CD14-positive monocyte (primary cell): Measurements from ENCODE around the gene TEC. TPM values are rescaled to one million over a fixed set of nuclear protein-coding genes. Genes with fewer than 3 reads are reported as not detected.

ENCODE experiments used
- DNase-seq, 3 donors: peaks; one replicate each; pipeline ENCODE4 v3.0.0-alpha.2; 2011 to 2022
- H2AFZ ChIP-seq: 2 replicates; pipeline ENCODE4 v1.6.0; 2012; ENCODE audit warnings: mild to moderate bottlenecking, low read depth, low read length, inconsistent platforms; ENCODE audit not compliant: insufficient read depth, poor library complexity, severe bottlenecking
- H3K27ac ChIP-seq, 2 donors: 1 replicate in 1 of 2; 2 replicates in 1 of 2; pipeline ENCODE4 v1.5.1; 2012 to 2013; ENCODE audit warnings: low read length in 2 of 2, control low read depth in 1 of 2, inconsistent platforms in 1 of 2, low read depth in 1 of 2, mild to moderate bottlenecking in 1 of 2
- H3K27me3 ChIP-seq, 2 donors: one replicate each; pipeline versions ENCODE4 v1.6.0 to v1.6.1; 2011 to 2013; ENCODE audit warnings: low read length in 2 of 2; ENCODE audit not compliant: control insufficient read depth in 2 of 2, insufficient read depth in 2 of 2
- H3K36me3 ChIP-seq, 2 donors: replicated peaks in 1 of 2; 1 replicate in 1 of 2; 2 replicates in 1 of 2; pipeline versions ENCODE4 v1.5.1 to v1.6.1; 2012 to 2013; ENCODE audit warnings: low read length in 2 of 2, control low read depth in 1 of 2, inconsistent platforms in 1 of 2, mild to moderate bottlenecking in 1 of 2; ENCODE audit not compliant: insufficient read depth in 2 of 2, control insufficient read depth in 1 of 2
- H3K4me1 ChIP-seq, 2 donors: 1 replicate in 1 of 2; 2 replicates in 1 of 2; pipeline versions ENCODE4 v1.5.1 to v1.6.1; 2012 to 2013; ENCODE audit warnings: low read length in 2 of 2, control low read depth in 1 of 2, inconsistent platforms in 1 of 2, mild to moderate bottlenecking in 1 of 2, moderate library complexity in 1 of 2; ENCODE audit not compliant: insufficient read depth in 2 of 2, control insufficient read depth in 1 of 2
- H3K4me2 ChIP-seq: replicated peaks from 2 replicates; pipeline ENCODE3; 2012; ENCODE audit warnings: low read length, moderate library complexity, mild to moderate bottlenecking; ENCODE audit not compliant: poor library complexity, severe bottlenecking; ENCODE audit errors: extremely low read depth
- H3K4me3 ChIP-seq, 3 experiments: fragments of 200-600 bp in 1 of 3; sonication (generic) in 1 of 3; replicated peaks in 1 of 3; 1 replicate in 2 of 3; 2 replicates in 1 of 3; pipeline ENCODE4 v1.5.1; 2011 to 2013; ENCODE audit warnings: low read length in 3 of 3, mild to moderate bottlenecking in 3 of 3, control low read depth in 2 of 3, low read depth in 2 of 3, inconsistent platforms in 1 of 3, moderate library complexity in 1 of 3
- H3K79me2 ChIP-seq: 2 replicates; pipeline ENCODE4 v1.6.0; 2012; ENCODE audit warnings: mild to moderate bottlenecking, control low read depth, inconsistent platforms, low read length, moderate library complexity; ENCODE audit not compliant: insufficient read depth
- H3K9ac ChIP-seq: 2 replicates; pipeline ENCODE4 v1.6.0; 2017; ENCODE audit warnings: low read length, mild to moderate bottlenecking; ENCODE audit not compliant: insufficient read depth, poor library complexity, severe bottlenecking
- H3K9me3 ChIP-seq, 2 donors: replicated peaks in 1 of 2; 1 replicate in 1 of 2; 2 replicates in 1 of 2; pipeline versions ENCODE4 v1.5.1 to v1.6.1; 2012 to 2013; ENCODE audit warnings: low read length in 2 of 2, control low read depth in 1 of 2; ENCODE audit not compliant: control insufficient read depth in 1 of 2, insufficient read depth in 1 of 2
- H4K20me1 ChIP-seq: 2 replicates; pipeline ENCODE4 v1.6.0; 2012; ENCODE audit warnings: mild to moderate bottlenecking, low read length, control low read depth, moderate library complexity; ENCODE audit not compliant: insufficient read depth
- H3K27ac Mint-ChIP-seq, 7 donors: one replicate each; pipeline ENCODE4 v1.8.0; 2020; ENCODE audit warnings: mild to moderate bottlenecking in 7 of 7, mixed read lengths in 7 of 7, moderate library complexity in 6 of 7, inconsistent platforms in 2 of 7
- H3K27me3 Mint-ChIP-seq, 3 donors: one replicate each; pipeline ENCODE4 v1.8.0; 2021 to 2022; ENCODE audit warnings: low read depth in 3 of 3, mild to moderate bottlenecking in 3 of 3, mixed read lengths in 3 of 3, moderate library complexity in 3 of 3, inconsistent platforms in 1 of 3
- H3K36me3 Mint-ChIP-seq, 2 donors: one replicate each; pipeline ENCODE4 v1.8.0; 2020; ENCODE audit warnings: mixed read lengths in 2 of 2, inconsistent platforms in 1 of 2, mild to moderate bottlenecking in 1 of 2
- H3K4me1 Mint-ChIP-seq: one replicate; pipeline ENCODE4 v1.8.0; 2020; ENCODE audit warnings: mild to moderate bottlenecking, mixed read lengths
- H3K4me3 Mint-ChIP-seq, 2 donors: one replicate each; pipeline ENCODE4 v1.8.0; 2020; ENCODE audit warnings: mild to moderate bottlenecking in 2 of 2, mixed read lengths in 2 of 2, moderate library complexity in 1 of 2
- H3K9me3 Mint-ChIP-seq, 7 donors: one replicate each; pipeline ENCODE4 v1.8.0; 2020 to 2022; ENCODE audit warnings: mixed read lengths in 7 of 7, mild to moderate bottlenecking in 6 of 7, moderate library complexity in 6 of 7, inconsistent platforms in 2 of 7
- CTCF ChIP-seq: fragments of 200-600 bp; IDR thresholded peaks from one replicate; pipeline ENCODE4 v1.8.0; 2022; ENCODE audit warnings: antibody characterized with exemption, mild to moderate bottlenecking
- WGBS: methylation state at CpG from one replicate; pipeline ENCODE4 v1.1.5; 2013; ENCODE audit warnings: missing lambda C conversion rate; ENCODE audit not compliant: insufficient coverage; 5-methylcytosine and 5-hydroxymethylcytosine counted together
- intact Hi-C, 2 donors: fragments of 100-400 bp; cut with micrococcal nuclease; formaldehyde crosslinking; loops; one replicate each; pipeline versions ENCODE4 v1.15.0 to v1.15.1; 2023
- polyA plus RNA-seq, 3 donors: library from polyadenylated mRNA; depleted of rRNA in 1 of 3; unstranded in 2 of 3; stranded (reverse) in 1 of 3; fragments of 300-500 nt in 2 of 3; fragments of >200 nt in 1 of 3; fragmentation: Illumina TruSeq in 2 of 3; gene quantifications; 1 replicate in 2 of 3; 2 replicates in 1 of 3; pipeline ENCODE4 v1.2.3, GENCODE V29; 2012 to 2021

Gene TEC
- polyA plus RNA-seq, 3 donors = 0.30 to 2.5 (median 0.73) TPM

DNA sequence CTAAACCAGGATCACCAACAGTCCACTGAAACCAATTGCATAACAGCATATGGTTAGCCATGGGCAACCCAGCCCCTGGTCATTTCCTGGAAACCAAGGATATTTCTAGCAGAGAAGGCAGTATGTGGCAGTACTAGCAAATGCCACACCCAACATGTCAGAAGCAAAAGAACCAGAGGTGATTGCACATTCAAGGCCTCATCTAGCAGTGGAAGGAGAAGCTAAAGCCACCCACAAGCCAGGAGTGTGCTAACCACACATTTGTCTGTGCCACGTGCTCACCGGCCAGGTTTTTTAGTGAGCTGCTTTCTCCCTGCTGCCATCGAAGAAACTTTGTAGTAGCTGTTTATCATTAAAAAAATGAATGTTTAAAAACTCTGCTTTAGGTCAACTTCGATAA, 42.0 kb downstream of the TEC start:
- peak overlapping the region; percentile 24 to 47 for H3K27ac ChIP-seq
- H3K27me3 Mint-ChIP-seq = no peaks in the 10 kb centered on the region
- H3K9ac ChIP-seq = no peak overlapping the region
- H3K27ac Mint-ChIP-seq = peak overlapping the region; percentile 69 to 89 (median 77)
- H3K4me1 Mint-ChIP-seq = peaks cover 58% of the 10 kb centered on the region
- H3K4me3 ChIP-seq = no peak overlapping the region
- H3K36me3 ChIP-seq = no peaks in the 10 kb centered on the region
- peaks cover 71% of the 10 kb centered on the region for H3K79me2 ChIP-seq
- no peaks in the 10 kb centered on the region for H3K9me3 ChIP-seq
- H3K36me3 Mint-ChIP-seq = peaks cover 0 to 9% of the 10 kb centered on the region in 2 donors
- intact Hi-C loops = loop anchor here in 1 of 2 donors (10.0 kb wide), 1 partner anchor 47 kb away; no protein-coding TSS in a partner anchor
- peaks cover 40 to 60% of the 10 kb centered on the region in 2 donors for H3K4me1 ChIP-seq
- H3K9me3 Mint-ChIP-seq = no peaks in the 10 kb centered on the region
- no peak overlapping the region for H3K4me2 ChIP-seq
- H3K4me3 Mint-ChIP-seq = no peak overlapping the region
- no peaks in the 10 kb centered on the region for H4K20me1 ChIP-seq
- peak; percentile 56 to 60 (median 56) for DNase-seq
- no peak overlapping the region for H2AFZ ChIP-seq
- no peaks in the 10 kb centered on the region for H3K27me3 ChIP-seq
- whole genome bisulfite sequencing = no CpG with 5 or more reads among the region's 4 CpGs
- TF ChIP-seq CTCF = no peak

DNA sequence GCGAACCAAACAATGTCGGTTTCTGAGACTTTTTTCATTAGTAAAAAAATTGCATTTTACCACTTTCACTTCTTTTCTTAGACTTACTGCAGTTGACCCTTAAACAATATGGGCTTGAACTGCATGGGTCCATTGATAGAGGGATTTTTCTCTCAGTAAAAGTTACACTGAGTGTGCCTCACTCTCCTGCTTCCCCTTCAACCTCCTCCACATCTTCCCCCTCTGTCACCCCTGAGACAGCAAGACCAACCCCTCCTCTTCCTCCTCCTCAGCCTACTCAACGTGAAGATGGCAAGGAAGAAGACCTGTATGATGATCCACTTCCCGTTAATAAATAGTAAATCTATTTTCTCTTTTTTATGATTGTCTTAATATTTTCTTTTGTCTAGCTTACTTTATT, 43.4 kb downstream of the TEC start:
- no peaks in the 10 kb centered on the region for H3K36me3 ChIP-seq
- H3K27me3 ChIP-seq = no peaks in the 10 kb centered on the region
- Mint-ChIP-seq H3K4me3 (peak overlapping the region; percentile 53 to 68), H3K27ac (peak overlapping the region; percentile 80 to 91 (median 87)), H3K4me1 (peaks cover 55% of the 10 kb centered on the region), H3K9me3 (peaks cover 0 to 2% (median 0%) of the 10 kb centered on the region in 7 donors), H3K27me3 (no peaks in the 10 kb centered on the region), H3K36me3 (peaks cover 9 to 10% of the 10 kb centered on the region in 2 donors)
- H3K4me1 ChIP-seq = peaks cover 40 to 60% of the 10 kb centered on the region in 2 donors
- H4K20me1 ChIP-seq = no peaks in the 10 kb centered on the region
- H3K27ac ChIP-seq = peak overlapping the region in 1 of 2 donors; percentile 69
- no peaks in the 10 kb centered on the region for H3K9me3 ChIP-seq
- peak overlapping the region; percentile 12 for H2AFZ ChIP-seq
- H3K9ac ChIP-seq = peak overlapping the region; percentile 10
- DNase-seq = peak in 2 of 3 donors; percentile 10 to 37
- peak overlapping the region; percentile 51 for H3K4me2 ChIP-seq
- H3K4me3 ChIP-seq = peak overlapping the region in 1 of 3 experiments; percentile 39
- intact Hi-C loops = loop anchor here in 1 of 2 donors (10.0 kb wide), 1 partner anchor 49 kb away; no protein-coding TSS in a partner anchor
- no peak for TF ChIP-seq CTCF
- no CpG with 5 or more reads among the region's 4 CpGs for WGBS
- H3K79me2 ChIP-seq = peaks cover 72% of the 10 kb centered on the region
